ENCODE results near the gene BMP7. TPM values are rescaled to one million over a fixed set of nuclear protein-coding genes. Genes with fewer than 3 reads are reported as not detected.

Gene BMP7
- total RNA-seq, 1 donor from 2014 or later: not detected

DNA sequence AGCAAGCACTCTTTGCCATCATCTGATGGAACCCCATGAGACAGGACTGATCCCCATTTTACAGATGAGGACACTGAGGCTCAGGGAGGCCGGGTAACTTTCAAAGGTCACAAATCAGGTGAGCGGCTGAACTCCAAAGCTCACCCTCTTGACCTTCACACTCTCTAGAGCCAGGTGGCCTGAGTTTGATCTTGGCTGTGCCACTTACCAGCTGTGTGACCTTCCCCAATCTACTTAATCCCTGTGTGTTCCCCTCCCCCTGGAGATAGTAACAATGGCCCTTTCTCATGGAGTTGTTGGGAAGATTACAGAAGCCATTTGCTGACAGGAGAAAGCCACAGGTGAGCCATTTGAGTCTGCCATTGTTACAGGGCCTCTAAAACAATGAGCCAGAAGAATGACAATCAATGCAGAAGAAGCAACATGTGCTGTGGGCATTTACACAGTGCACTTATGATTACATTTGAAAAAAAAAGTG lies 34.5 kb downstream of the BMP7 start:
- DNase-seq (ENCODE audit: low read depth in 2 of 2): no peak

DNA sequence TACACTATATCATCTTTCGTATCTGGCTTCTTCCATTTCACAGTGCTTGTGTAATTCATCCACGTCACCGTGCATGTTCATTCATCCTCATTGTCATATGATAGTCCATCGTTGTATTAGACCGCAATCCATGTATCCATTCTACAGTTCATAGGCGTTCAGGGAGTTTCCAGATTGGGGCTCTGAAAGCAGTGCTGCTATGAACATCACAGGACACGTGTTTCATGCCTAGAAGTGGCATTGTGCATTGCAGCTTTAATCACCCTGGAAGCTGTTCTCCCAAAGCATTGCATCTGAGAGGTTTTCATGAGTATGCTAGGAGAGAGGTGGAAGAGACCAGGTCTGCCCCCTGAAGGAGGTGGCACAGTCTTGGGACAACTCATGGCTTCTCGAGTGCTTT lies 35.3 kb downstream of the BMP7 start:
- DNase-seq (ENCODE audit: low read depth in 2 of 2): no peak

DNA sequence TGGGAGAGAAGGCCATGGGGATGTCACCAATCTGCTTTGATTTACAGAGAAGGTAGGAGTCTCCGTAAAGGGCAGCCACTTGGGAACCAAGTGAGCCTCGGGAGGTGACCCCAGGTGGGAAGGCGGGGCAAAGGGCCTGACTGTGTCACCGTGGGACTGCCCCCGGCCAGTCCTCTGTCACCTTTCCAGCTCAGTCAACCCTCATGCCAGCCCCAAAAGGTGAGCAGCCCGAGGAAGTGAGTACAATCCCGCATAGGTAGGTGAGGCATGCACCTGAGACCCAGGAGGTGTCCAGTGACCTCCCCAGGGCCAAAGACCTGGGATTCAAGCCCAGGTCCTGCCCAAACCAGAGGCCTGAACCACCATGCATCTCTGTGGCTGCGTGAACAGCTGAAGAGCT lies 36.2 kb downstream of the BMP7 start:
- no peak for DNase-seq (ENCODE audit: low read depth in 2 of 2)

DNA sequence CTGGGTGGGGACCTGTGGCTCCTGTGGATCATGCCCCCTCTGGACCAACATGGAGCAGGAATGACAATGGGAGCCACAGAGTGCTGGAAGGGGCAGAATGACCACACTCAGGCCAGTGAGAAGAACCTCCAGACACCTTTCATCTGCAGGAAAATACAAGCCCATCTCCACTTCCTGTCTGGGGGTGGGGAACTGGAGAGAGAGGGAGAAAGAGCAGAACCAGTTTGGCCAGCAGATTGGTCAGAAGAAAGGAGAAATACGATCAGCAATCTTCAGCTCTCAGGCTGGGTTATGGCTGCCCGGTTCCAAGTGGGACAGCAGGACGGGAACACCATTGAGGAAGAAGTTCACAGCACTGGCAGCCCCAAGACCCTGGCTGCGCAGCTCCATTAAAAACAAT lies 37.0 kb downstream of the BMP7 start:
- DNase-seq (ENCODE audit: low read depth in 2 of 2): no peak

DNA sequence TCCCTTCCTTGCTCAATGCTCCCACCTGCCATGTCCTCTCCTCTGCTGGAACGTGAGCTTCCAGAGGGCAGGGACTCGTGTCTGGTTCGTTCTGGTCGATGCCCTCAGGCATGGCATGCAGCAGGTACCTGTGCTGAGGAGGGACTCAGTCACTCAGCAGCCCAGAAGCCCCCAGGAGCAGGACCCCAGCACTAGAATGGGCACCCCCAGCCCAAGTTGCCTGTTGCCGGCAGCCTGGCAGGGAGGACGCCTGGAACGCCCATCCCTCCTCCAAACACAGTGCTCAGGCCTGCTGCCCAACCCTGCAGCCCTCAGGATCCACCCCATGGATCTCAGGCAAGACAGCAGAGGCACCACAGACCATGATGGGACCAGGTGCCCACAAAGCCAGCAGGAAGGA lies 40.6 kb downstream of the BMP7 start:
- no peak for DNase-seq (ENCODE audit: low read depth in 2 of 2)

DNA sequence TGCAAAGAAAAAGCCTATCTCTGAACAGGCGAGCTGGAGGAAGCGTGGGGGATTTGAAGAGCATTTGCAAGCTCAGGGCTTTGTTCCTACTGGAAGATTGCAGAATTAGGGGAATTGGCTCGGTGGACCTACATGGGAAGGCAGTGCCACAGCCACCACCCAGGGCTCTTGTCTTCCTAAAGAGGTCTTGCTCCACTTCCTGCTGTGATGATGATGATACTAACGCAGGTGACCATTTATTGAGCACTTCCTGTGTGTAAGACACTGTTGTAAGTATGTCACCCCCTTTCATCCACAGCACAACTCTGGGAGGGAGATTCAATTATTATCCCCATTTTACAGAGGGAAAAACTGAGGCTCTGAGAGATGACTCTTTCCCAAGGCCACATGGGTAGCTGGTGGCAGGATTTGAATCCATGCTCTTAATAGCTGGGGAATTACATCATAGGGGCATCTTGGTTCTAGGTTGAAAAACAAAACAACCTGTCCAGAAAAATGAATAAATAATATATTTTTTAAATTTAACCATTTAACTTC lies 41.2 kb downstream of the BMP7 start:
- DNase-seq (ENCODE audit: low read depth in 2 of 2): no peak

DNA sequence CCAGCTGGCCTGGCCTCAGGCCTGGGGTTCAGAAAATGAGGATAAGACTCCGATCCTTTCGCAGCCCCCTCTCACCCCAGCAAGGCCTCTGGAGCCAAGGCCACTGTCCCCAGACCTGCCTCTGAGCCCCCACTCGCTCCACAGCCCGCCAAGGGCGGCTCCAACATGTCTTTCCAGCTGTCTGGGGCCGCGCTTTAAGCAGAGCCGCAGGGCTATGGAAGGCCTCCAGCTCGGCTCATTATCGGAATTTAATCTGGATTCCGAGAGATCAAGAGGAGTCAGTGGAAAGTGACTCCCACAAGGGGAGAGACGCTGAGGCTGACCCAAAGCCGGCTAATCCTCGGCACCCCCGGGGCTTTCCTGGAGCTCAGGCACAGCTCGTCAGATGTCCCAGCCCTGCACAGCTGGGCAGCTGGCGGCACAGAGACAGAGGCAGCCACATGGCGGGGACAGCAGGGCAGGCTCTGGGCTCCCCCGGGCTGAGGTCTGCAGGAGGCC lies 41.8 kb downstream of the BMP7 start:
- DNase-seq (ENCODE audit: low read depth in 2 of 2): no peak

DNA sequence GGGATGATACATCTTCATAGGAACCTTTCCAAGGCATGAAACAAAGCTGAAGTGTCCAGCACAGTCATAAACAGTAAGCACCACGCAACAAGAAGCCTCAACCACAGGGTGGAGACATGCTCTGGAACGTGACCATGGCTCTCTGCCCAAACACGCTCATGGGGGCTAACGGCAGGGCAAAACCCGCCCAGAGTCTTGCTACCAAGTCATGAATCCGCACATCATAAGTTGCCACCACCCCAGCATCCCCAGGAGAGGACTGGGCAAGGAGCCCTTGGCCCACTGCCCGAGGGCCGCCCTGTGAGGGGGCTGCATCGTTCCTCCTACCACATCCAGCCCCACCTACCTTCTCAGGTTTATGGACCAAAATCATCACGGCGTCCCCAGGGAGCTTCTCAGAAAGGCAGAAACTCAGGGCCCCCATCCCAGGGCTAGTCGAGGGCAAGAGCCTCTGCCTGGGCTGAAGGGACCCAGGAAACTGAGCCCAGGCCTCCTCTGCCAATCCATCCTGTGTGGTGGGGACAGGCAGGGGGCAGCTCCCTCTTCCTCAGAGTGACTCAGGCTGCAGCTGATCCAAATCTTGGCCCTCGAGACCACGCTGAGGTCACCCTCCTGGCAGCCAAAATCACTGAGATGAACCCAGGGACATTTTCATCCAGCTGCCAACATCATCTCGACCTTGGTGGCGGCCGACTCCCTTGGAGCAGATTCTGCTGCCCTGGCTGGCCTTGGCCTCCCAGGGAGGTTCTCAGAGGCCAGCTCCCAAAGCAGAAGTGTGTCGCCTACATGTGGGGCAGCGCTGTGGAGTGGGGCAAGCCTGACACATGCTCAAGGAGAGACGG lies 42.6 kb downstream of the BMP7 start:
- DNase-seq (ENCODE audit: low read depth in 2 of 2): no peak

DNA sequence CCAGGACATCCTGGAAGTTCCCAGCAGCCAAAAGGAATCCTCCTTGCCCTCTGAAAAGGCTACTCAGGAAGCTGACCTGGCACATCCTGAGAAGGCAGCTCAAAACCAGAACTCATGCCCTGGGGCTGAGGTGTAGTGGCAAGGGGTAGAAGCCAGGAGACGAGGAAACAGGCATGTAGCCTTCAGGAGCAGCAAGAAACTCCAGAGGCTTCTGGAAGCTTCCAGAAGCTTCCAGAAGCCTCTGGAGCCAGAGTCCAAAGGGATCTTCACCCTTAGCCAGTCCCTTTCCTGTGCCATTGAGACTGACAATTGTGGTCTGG lies 43.9 kb downstream of the BMP7 start:
- no peak for DNase-seq (ENCODE audit: low read depth in 2 of 2)

DNA sequence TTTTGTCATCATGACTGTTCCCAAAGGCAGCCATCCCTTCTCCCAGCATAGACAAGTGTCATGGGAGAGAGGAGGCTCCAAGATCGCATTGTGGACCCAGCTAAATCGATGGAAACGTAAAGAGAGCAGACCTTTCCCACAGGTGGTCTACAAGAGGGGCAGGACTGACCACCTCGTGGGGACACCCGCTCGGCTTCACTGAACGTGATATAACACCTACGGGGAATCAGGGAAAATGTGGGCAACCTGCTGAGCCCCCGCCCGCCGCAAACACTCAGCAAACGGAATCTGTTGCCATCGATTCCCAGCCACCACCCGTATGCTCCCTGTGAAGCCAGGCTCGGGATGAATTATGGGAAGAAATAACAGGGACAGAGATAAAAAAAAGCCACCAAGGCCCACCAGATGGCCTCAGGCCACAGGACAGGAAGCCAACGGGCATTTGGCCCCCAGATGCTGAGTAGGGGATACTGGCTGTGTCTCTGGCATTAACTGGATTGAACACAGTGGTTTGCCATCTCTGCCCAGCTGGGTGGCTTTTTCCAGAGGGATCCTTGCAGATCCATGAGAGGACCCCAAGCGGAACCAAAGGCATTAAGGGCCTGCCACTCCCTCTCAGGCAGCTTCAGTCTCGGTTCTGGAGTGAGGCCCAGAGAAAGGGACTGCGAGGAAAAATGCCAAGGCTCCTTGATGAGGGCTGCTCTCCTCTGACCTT lies 44.4 kb downstream of the BMP7 start:
- DNase-seq (ENCODE audit: low read depth in 2 of 2): no peak

DNA sequence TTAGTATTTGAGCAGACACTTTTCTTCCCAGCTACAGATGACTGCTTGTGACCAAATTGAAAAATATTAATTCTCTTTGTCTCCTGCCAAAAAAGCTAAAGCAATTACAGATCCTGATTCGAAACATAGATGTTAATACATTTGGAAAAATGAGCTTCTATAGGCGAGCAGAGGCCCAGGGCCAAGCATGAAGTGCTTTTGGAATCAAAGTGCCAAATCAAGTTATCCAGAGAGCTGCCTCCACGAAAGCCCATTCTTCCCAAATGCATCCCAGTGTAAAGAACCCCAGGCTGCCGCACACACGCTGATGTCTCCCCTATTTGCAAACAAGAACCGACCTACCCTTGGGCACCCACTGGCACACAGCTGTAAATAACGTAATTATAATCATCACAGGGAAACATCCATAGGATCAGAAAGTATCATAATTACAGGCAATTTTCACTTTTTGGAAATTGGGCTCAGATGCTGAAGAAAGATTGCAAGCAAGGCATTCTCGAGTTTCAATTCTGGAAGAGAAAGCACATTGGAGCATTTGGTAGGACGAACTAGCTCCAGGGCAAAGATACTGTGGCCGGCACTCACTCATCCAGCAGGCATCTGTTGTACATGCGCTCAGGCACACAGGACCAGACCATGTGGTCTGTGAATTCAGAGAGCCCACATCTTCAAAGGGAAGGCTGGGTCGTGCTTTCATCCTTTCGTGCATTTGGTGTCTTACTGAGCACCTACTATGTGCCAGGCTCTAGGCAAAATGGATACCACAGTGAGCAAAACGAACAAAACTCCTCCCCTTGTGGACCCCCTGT lies 45.9 kb downstream of the BMP7 start:
- no peak for DNase-seq (ENCODE audit: low read depth in 2 of 2)

DNA sequence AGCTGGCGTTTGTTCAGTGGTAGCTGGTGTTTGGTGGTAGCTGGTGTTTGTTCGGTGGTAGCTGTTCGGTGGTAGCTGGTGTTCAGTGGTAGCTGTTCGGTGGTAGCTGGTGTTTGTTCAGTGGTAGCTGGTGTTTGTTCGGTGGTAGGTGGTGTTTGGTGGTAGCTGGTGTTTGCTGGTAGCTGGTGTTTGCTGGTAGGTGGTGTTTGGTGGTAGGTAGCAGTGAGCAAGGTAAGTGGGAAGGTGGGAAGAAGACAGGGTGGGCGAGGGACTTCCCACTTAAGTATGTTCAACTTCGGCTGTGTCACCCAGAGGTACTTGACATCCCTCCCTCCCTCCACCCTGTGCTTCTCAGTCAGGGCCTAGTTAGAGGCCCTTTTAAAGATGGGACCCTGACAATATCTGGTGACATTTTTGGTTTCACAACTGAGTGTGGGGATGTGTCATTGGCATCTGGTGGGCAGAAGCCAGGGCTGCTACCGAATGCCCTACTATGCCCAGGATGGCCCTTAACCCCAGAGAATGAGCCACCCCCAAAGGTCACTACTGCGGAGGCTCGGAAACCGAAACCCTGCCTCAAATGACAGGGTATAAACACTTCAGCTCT lies 47.3 kb downstream of the BMP7 start:
- no peak for DNase-seq (ENCODE audit: low read depth in 2 of 2)

DNA sequence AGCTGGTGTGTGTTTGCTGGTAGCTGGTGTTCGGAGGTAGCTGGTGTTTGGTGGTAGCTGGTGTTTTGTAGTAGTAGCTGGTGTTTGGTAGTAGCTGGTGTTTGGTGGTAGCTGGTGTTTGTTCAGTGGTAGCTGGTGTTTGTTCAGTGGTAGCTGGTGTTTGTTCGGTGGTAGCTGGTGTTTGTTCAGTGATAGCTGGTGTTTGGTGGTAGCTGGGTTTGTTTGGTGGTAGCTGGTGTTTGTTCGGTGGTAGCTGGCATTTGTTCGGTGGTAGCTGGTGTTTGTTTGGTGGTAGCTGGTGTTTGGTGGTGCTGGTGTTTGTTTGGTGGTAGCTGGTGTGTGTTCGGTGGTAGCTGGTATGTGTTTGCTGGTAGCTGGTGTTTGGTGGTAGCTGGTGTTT lies 48.0 kb downstream of the BMP7 start:
- no peak for DNase-seq (ENCODE audit: low read depth in 2 of 2)

DNA sequence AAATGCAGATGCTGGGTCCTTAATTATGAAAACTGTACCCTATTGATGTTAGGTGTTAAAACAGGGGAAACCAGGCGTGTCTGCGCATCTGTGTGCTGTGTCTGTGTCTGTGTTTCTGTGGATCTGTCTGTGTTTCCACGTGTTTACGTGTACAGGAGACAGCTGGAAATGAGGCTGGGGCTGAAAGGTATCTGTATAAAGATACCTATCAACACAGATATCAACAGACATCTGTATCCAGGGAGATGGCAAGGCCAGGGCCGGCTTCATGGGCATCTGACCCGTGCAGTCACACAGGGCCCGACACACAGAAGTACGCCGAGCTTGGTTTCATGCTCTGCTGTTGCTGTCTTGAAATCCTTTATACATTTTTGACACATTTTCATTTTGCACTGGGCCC lies 48.6 kb downstream of the BMP7 start:
- DNase-seq (ENCODE audit: low read depth in 2 of 2): no peak

DNA sequence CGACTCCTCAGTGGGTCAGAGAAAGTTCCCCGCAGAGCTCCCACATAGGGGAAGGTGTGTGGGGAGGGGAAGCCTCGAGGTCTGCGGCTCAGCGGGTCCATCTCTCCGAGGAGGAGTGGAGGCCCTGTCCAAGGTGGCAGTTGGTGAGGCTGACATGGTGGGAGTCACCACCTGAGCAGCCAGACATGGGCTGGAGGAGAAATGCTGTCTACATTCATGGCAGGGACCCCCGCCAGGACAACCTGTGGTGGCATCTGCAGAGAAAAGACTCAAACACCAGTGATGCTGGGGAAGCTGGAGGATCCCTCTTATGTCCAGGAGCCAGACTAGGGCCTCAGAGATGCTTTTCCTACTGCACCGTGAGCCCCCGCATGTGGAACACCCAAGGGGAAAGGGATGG lies 49.8 kb downstream of the BMP7 start:
- no peak for DNase-seq (ENCODE audit: low read depth in 2 of 2)

DNA sequence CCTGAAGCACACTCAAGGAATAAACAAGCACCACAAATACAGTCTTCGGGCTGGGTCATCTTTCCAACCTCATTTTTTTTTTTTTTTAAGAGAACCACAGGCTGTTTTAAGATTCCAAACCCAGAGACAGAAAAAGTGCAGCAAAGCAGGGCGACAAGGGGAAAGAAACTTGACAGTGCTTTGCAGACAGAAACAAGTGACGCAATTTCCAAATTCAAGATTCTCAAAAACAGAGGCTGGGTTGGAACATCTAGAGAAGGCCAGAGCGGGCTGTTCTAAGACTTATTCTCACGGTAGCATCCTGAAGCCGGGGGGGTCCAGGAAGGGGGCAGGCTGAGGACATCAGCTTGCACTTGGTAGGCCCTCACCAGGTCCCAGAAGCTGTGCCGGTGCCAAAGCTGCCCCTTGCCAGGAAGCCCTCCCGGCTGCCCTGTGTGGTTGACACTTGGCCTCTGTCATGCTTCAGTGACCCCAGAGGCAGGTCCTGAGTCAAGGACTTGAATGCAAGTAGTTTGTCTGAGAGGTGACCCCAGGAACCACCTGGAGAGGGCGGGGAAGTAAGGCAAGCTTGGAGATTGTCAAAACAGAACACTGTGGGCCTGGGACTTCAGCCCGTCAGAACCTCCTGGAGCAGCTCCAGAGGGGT lies 50.5 kb downstream of the BMP7 start:
- no peak for DNase-seq (ENCODE audit: low read depth in 2 of 2)

DNA sequence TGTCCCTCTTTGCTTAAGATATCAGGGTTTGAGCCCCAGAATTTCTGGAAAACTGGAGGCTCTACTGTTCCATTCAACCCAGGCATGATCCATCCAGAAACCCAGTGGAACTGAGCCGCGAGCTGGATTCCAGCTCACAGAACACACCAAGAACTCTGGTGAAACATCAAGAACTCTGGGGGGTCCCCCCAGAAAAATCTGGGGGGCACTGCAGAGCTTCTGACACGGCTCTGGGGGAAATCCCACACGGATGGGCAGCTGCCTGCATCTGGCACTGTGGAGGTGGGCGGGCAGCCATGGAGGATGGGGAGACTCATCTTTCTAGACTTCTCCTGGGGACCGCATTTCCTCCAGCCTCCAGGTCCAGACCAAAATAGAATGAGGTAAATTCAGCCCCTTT lies 51.0 kb downstream of the BMP7 start:
- no peak for DNase-seq (ENCODE audit: low read depth in 2 of 2)

DNA sequence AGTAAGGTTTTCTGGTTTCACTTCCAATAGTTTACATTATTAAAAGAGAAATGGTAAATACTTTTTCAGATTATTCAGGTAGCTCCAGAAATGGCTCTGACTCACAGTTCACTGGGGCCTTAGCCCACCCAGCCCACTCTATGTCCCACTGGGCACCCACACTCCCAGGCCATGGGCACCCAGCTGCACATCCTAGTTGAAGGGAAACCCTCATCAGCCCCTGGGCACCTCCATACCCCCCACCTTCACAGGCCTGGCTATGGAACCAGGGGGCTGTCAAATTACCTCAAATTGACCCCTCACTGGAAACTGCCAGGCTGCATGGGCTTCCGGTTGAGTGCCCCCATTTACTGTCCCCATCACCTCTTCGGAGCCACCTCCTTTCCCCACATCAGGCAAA lies 51.5 kb downstream of the BMP7 start:
- DNase-seq (ENCODE audit: low read depth in 2 of 2): no peak

DNA sequence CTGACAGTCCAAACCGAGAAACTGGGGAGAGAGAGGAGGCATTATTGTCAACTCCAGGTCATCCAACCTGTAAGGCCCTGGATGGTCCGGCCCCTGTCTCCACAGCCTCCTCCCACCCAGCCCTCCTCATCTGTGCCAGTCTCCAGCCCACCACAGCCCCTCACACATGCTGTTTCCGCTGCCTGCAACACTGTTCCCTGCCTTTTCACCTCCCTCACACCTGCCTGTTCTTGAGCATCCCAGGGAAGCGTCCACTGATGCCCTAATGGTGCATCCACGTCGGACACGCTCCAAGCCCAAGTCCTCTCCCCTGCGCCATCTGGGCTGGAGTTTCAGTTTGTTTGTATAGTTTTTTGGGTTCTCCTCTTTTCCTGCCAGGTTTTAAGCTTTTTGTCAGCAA lies 52.0 kb downstream of the BMP7 start:
- no peak for DNase-seq (ENCODE audit: low read depth in 2 of 2)

DNA sequence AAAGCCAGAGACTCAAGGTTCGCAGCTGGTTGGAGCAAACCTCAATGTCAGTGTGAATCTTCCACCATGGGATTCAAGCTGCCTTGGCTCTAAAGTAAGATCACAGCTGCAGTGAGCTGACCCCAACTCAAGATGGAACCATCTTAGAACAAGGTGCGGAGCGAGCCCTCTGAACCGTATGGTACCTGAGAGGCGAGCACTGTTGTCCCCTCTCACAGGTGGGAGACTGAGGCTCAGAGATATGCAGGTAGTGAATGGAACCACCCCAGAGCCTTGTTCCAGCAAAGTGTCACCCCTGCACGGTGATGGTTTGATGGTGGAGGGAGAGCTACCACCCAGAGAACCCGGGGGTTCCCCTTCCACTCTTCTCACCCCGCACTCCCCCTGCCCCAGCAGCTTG lies 52.5 kb downstream of the BMP7 start:
- no peak for DNase-seq (ENCODE audit: low read depth in 2 of 2)

DNA sequence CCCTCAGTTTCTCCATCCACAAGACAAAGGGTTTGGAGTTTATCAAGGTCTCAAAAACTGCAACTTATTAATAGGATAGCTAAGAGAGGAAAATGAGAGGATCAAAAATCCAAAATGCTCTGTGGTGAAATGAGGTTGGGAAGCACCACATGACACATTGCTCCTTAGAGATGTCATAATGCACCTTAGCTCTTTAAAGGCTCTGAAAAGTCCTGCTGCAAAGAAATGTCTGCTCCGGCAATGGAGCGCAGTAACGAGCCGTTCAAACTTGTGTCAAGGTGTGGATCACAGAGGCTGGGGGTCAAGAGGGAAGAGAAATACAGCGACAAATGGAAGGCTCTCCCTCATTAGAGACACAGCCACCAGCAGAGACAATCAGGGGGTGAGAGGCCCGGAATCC lies 53.1 kb downstream of the BMP7 start:
- DNase-seq (ENCODE audit: low read depth in 2 of 2): no peak

Measured in lung microvascular endothelial cell (primary cell).